GM12878 (cell line): ENCODE results near the gene FIBCD1. TPM values are rescaled to one million over a fixed set of nuclear protein-coding genes. Genes with fewer than 3 reads are reported as not detected.

Experiments used
- ATAC-seq: fragments of 200-7000 bp; cut with Tn5 transposase; 3 replicates; pipeline ENCODE4 v1.9.1; 2020; ENCODE audit warnings: mild to moderate bottlenecking, moderate library complexity
- BruUV-seq: library from RNA; stranded (reverse); fragments of 400-500 nt; replicated peaks from 2 replicates; lab custom pipeline; 2021; lab: Mats Ljungman, UMichigan
- CTCF ChIA-PET: fragments of 300-600 bp; sonication (Branson Sonifier 250); formaldehyde crosslinking; extraction: SDS; loops from one replicate; lab custom pipeline; 2021; ENCODE audit warnings: inconsistent platforms; lab: Yijun Ruan, JAX
- POLR2A ChIA-PET: fragments of 350-600 bp; formaldehyde crosslinking; extraction: SDS; loops from one replicate; lab custom pipeline; 2021; ENCODE audit warnings: inconsistent platforms; lab: Charles Lee
- RAD21 ChIA-PET: fragments of 300-600 bp; sonication (Branson Sonifier 250); formaldehyde crosslinking; loops from one replicate; lab custom pipeline; 2023; ENCODE audit warnings: antibody characterized with exemption; ENCODE audit not compliant: unreplicated experiment; lab: Charles Lee
- SMC1A ChIA-PET: fragments of 300-600 bp; sonication (Branson Sonifier 250); formaldehyde crosslinking; loops from one replicate; lab custom pipeline; 2023; ENCODE audit not compliant: unreplicated experiment, uncharacterized antibody; lab: Charles Lee
- DNase-seq: peaks from one replicate; pipeline ENCODE4 v3.0.0-alpha.2; 2011; ENCODE audit warnings: low read depth, low spot score
- FAIRE-seq: peaks from 3 replicates; lab custom pipeline; 2011; peaks lifted over from hg19 to GRCh38; lab: Jason Lieb, UNC
- H2AFZ ChIP-seq: 2 replicates; pipeline ENCODE4 v1.6.0; 2011; ENCODE audit warnings: low read depth, low read length, control low read depth; ENCODE audit not compliant: control insufficient read depth
- H3K27ac ChIP-seq: 2 replicates; pipeline ENCODE4 v1.5.1; 2011; ENCODE audit warnings: control low read depth; ENCODE audit not compliant: control insufficient read depth, insufficient read depth
- H3K27me3 ChIP-seq, 2 experiments: replicated peaks in 1 of 2; 2 replicates each; pipeline versions ENCODE4 v1.6.0 to v1.6.1; 2011; ENCODE audit warnings: low read length in 1 of 2; ENCODE audit not compliant: control insufficient read depth in 2 of 2, insufficient read depth in 2 of 2
- H3K36me3 ChIP-seq, 2 experiments: 2 replicates each; pipeline ENCODE4 v1.5.1; 2011; ENCODE audit warnings: low read length in 1 of 2; ENCODE audit not compliant: control insufficient read depth in 2 of 2, insufficient read depth in 2 of 2
- H3K4me1 ChIP-seq: 2 replicates; pipeline ENCODE4 v1.6.1; 2011; ENCODE audit warnings: mild to moderate bottlenecking, low read length, moderate library complexity, mixed read lengths; ENCODE audit not compliant: control insufficient read depth, insufficient read depth
- H3K4me2 ChIP-seq: 2 replicates; pipeline ENCODE4 v1.6.0; 2011; ENCODE audit warnings: control low read depth; ENCODE audit not compliant: control insufficient read depth, insufficient read depth
- H3K4me3 ChIP-seq: fragments of 200-600 bp; sonication (generic); 2 replicates; pipeline ENCODE4 v1.5.1; 2016
- H3K79me2 ChIP-seq: 2 replicates; pipeline ENCODE4 v1.6.0; 2011; ENCODE audit warnings: low read length; ENCODE audit not compliant: control insufficient read depth, insufficient read depth
- H3K9ac ChIP-seq: 2 replicates; pipeline ENCODE4 v1.8.0; 2011; ENCODE audit warnings: low read length, control low read depth, mixed read lengths; ENCODE audit not compliant: control insufficient read depth, insufficient read depth
- H3K9me3 ChIP-seq: replicated peaks from 3 replicates; pipeline ENCODE4 v1.5.1; 2011; ENCODE audit warnings: mild to moderate bottlenecking, low read length; ENCODE audit not compliant: control insufficient read depth, insufficient read depth
- H4K20me1 ChIP-seq: 2 replicates; pipeline ENCODE4 v1.6.0; 2011; ENCODE audit not compliant: control insufficient read depth, insufficient read depth
- BCL11A ChIP-seq: IDR thresholded peaks from 2 replicates; pipeline ENCODE4 v1.6.1; 2011; ENCODE audit warnings: low read depth, low read length
- CBFB ChIP-seq: IDR thresholded peaks from 2 replicates; pipeline ENCODE4 v1.6.1; 2016; ENCODE audit warnings: antibody characterized with exemption, low read depth
- HDAC6 ChIP-seq: fragments of 200-600 bp; sonication (generic); IDR thresholded peaks from one replicate; pipeline ENCODE4 v1.8.0; 2017; ENCODE audit warnings: antibody characterized with exemption; ENCODE audit not compliant: unreplicated experiment
- IKZF1 ChIP-seq: fragments of 450-650 bp; conservative IDR thresholded peaks from 2 replicates; pipeline ENCODE4 v1.6.1; 2017; ENCODE audit warnings: antibody characterized with exemption, mild to moderate bottlenecking
- IRF5 ChIP-seq: fragments of 450-650 bp; IDR thresholded peaks from 2 replicates; pipeline ENCODE4 v1.6.1; 2017; ENCODE audit warnings: borderline replicate concordance
- MXI1 ChIP-seq: fragments of 150-350 bp; IDR thresholded peaks from 2 replicates; pipeline ENCODE4 v1.6.1; 2011; ENCODE audit warnings: low read depth, mild to moderate bottlenecking, inconsistent platforms, low read length, improper control_type of control experiment
- MYB ChIP-seq: fragments of 150-350 bp; IDR thresholded peaks from 2 replicates; pipeline ENCODE4 v1.6.1; 2014; ENCODE audit warnings: mild to moderate bottlenecking, low read depth, low read length, borderline replicate concordance
- POU2F2 ChIP-seq: IDR thresholded peaks from 3 replicates; pipeline ENCODE4 v1.6.1; 2011; ENCODE audit warnings: low read depth, mild to moderate bottlenecking, low read length, borderline replicate concordance
- RB1 ChIP-seq: fragments of 450-650 bp; formaldehyde crosslinking; IDR thresholded peaks from 2 replicates; pipeline ENCODE4 v1.6.1; 2017; ENCODE audit warnings: mild to moderate bottlenecking, borderline replicate concordance
- RCOR1 ChIP-seq: conservative IDR thresholded peaks from 2 replicates; pipeline ENCODE4 v1.6.1; 2012; ENCODE audit warnings: low read depth, low read length, improper control_type of control experiment
- RELB ChIP-seq: fragments of 450-650 bp; IDR thresholded peaks from 2 replicates; pipeline ENCODE4 v1.6.1; 2017; ENCODE audit warnings: low read depth, mild to moderate bottlenecking, moderate library complexity
- SMARCA5 ChIP-seq: fragments of 450-650 bp; IDR thresholded peaks from 2 replicates; pipeline ENCODE4 v1.6.1; 2017; ENCODE audit warnings: mild to moderate bottlenecking
- SMC3 ChIP-seq: IDR thresholded peaks from 2 replicates; pipeline ENCODE4 v1.6.1; 2011; ENCODE audit warnings: low read length, improper control_type of control experiment, borderline replicate concordance
- STAT1 ChIP-seq: fragments of 450-650 bp; conservative IDR thresholded peaks from 2 replicates; pipeline ENCODE4 v1.6.1; 2014; ENCODE audit warnings: antibody characterized with exemption, mild to moderate bottlenecking
- ZBTB33 ChIP-seq: fragments of 450-650 bp; IDR thresholded peaks from 2 replicates; pipeline ENCODE4 v1.6.1; 2017; ENCODE audit warnings: mild to moderate bottlenecking
- WGBS: methylation state at CpG from one replicate; pipeline ENCODE4 v1.1.6; 2016; ENCODE audit warnings: low lambda C conversion rate; ENCODE audit not compliant: insufficient replicate concordance, insufficient coverage; ENCODE audit errors: missing lambda C conversion rate; 5-methylcytosine and 5-hydroxymethylcytosine counted together
- in situ Hi-C: fragments of 300-500 bp; cut with MboI; formaldehyde crosslinking; loops from 9 replicates; pipeline ENCODE4 v1.14.3; 2018; ENCODE audit warnings: mixed read lengths
- intact Hi-C: fragments of 100-400 bp; cut with micrococcal nuclease; formaldehyde crosslinking; loops from one replicate; pipeline ENCODE4 v1.14.2; 2022; ENCODE audit not compliant: unreplicated experiment
- polyA plus RNA-seq, 11 experiments: library from polyadenylated mRNA; depleted of rRNA in 4 of 11; unstranded in 6 of 11; stranded (reverse) in 5 of 11; fragments of >200 nt; fragmentation: Nextera tagmentation in 4 of 11; fragmentation: Illumina TruSeq in 1 of 11; extraction: Ambion mirVana in 4 of 11; extraction: Trizol in 1 of 11; gene quantifications; 1 replicate in 1 of 11; 2 replicates in 10 of 11; pipeline versions ENCODE4 v1.2.1 to v1.2.3, GENCODE V29; 2011 to 2016; ENCODE audit warnings: inconsistent platforms in 2 of 11, missing spikeins in 2 of 11, low read depth in 1 of 11
- total RNA-seq, 4 experiments: library from RNA; depleted of rRNA in 3 of 4; stranded (reverse); fragments of >200 nt in 3 of 4; fragmentation: Illumina TruSeq in 1 of 4; extraction: Trizol in 1 of 4; gene quantifications; 2 replicates each; pipeline versions ENCODE4 v1.2.1 to v1.2.3, GENCODE V29; 2013 to 2021

FIBCD1 gene
- total and polyA plus RNA-seq, 10 of the 15 experiments (the other 5 are each of a cell fraction or from before 2014, with no cell fraction given) = 0.04 to 0.95 (median 0.25) TPM; not detected in 6

- intact Hi-C loops = no loop called here
- TF ChIP-seq SMARCA5 (no peak), MXI1 (no peak), RCOR1 (no peak), POU2F2 (no peak), SMC3 (no peak), BCL11A (no peak), STAT1 (no peak), RELB (no peak), MYB (no peak), RB1 (no peak), IKZF1 (no peak), IRF5 (no peak), HDAC6 (no peak), CBFB (no peak), ZBTB33 (no peak)
- Histone ChIP-seq H3K36me3 (no peaks in the 10 kb centered on the region), H3K4me3 (no peak overlapping the region), H3K4me1 (no peaks in the 10 kb centered on the region), H4K20me1 (no peaks in the 10 kb centered on the region), H3K9me3 (no peaks in the 10 kb centered on the region), H3K4me2 (no peak overlapping the region), H3K27me3 (no peaks in the 10 kb centered on the region; a peak in 2 of 4 replicates), H2AFZ (no peak overlapping the region), H3K27ac (no peak overlapping the region), H3K79me2 (no peaks in the 10 kb centered on the region), H3K9ac (no peak overlapping the region)
- no peak for ATAC-seq
- 56% methylated on average over 19 of the region's 20 CpGs for WGBS
- RAD21 ChIA-PET = no interaction called here
- in situ Hi-C loops = no loop called here
- SMC1A ChIA-PET = no interaction called here
- no peak for DNase-seq
- POLR2A ChIA-PET = no interaction called here
- CTCF ChIA-PET = no interaction called here
- no TSS peak for BruUV-seq
- FAIRE-seq = no peak
Measured at GRCh38 chr9:130979591-130980385, 40.7 kb upstream of the FIBCD1 start.
